H1 (cell line): ENCODE measurements around the gene DVL1. TPM values are rescaled to one million over a fixed set of nuclear protein-coding genes. Genes with fewer than 3 reads are reported as not detected.

Experiments used
- CTCF ChIA-PET: fragments of 300-600 bp; sonication (Branson Sonifier 250); formaldehyde crosslinking; loops from one replicate; lab custom pipeline; 2021; ENCODE audit not compliant: partially characterized antibody; lab: Charles Lee
- POLR2A ChIA-PET: fragments of 300-600 bp; sonication (Branson Sonifier 250); formaldehyde crosslinking; loops from one replicate; lab custom pipeline; 2021; ENCODE audit warnings: inconsistent platforms; ENCODE audit not compliant: partially characterized antibody; lab: Charles Lee
- DNase-seq, 2 experiments: peaks; one replicate each; pipeline versions ENCODE4 v3.0.0 to v3.0.0-alpha.2; 2010 to 2022; ENCODE audit warnings: low spot score in 2 of 2, low read depth in 1 of 2, mixed read lengths in 1 of 2
- FAIRE-seq: peaks from 2 replicates; lab custom pipeline; 2011; peaks lifted over from hg19 to GRCh38; lab: Jason Lieb, UNC
- H2AFZ ChIP-seq: 2 replicates; pipeline ENCODE4 v1.8.1; 2012; ENCODE audit warnings: low read length, inconsistent platforms
- H2AK5ac ChIP-seq: 2 replicates; pipeline ENCODE4 v1.6.1; 2013; ENCODE audit warnings: low read depth, low read length
- H2BK120ac ChIP-seq: replicated peaks from 2 replicates; pipeline ENCODE3; 2013; ENCODE audit warnings: low read depth, low read length, inconsistent platforms
- H2BK12ac ChIP-seq: 2 replicates; pipeline ENCODE4 v1.6.1; 2013; ENCODE audit warnings: low read depth, low read length
- H2BK15ac ChIP-seq: 2 replicates; pipeline ENCODE4 v1.6.1; 2013; ENCODE audit warnings: low read length
- H2BK20ac ChIP-seq: 2 replicates; pipeline ENCODE4 v1.6.1; 2013; ENCODE audit warnings: low read length
- H2BK5ac ChIP-seq: 2 replicates; pipeline ENCODE4 v1.6.1; 2013; ENCODE audit warnings: low read depth, low read length
- H3K14ac ChIP-seq: 2 replicates; pipeline ENCODE4 v1.6.1; 2013; ENCODE audit warnings: inconsistent platforms; ENCODE audit not compliant: insufficient read length
- H3K18ac ChIP-seq: 2 replicates; pipeline ENCODE4 v1.6.1; 2013; ENCODE audit warnings: low read length; ENCODE audit errors: extremely low read depth
- H3K23ac ChIP-seq: 2 replicates; pipeline ENCODE4 v1.6.1; 2013; ENCODE audit warnings: inconsistent platforms; ENCODE audit not compliant: insufficient read length
- H3K23me2 ChIP-seq: 2 replicates; pipeline ENCODE4 v1.6.1; 2013; ENCODE audit warnings: low read depth, low read length
- H3K27ac ChIP-seq: 2 replicates; pipeline ENCODE4 v1.6.1; 2011; ENCODE audit warnings: low read depth, low read length, inconsistent platforms
- H3K27me3 ChIP-seq, 4 experiments: replicated peaks in 1 of 4; 1 replicate in 1 of 4; 2 replicates in 3 of 4; pipeline versions ENCODE4 v1.6.1 to v1.8.1; 2011 to 2013; ENCODE audit warnings: low read length in 3 of 4, mild to moderate bottlenecking in 3 of 4, inconsistent platforms in 2 of 4, mixed read lengths in 2 of 4, moderate library complexity in 1 of 4; ENCODE audit not compliant: control insufficient read depth in 3 of 4, insufficient read depth in 3 of 4; ENCODE audit errors: extremely low read depth in 1 of 4
- H3K36me3 ChIP-seq, 4 experiments: 2 replicates each; pipeline versions ENCODE4 v1.6.1 to v1.8.1; 2011 to 2013; ENCODE audit warnings: mild to moderate bottlenecking in 4 of 4, low read length in 3 of 4, moderate library complexity in 2 of 4, control low read depth in 1 of 4, inconsistent platforms in 1 of 4; ENCODE audit not compliant: insufficient read depth in 4 of 4, control insufficient read depth in 2 of 4
- H3K4ac ChIP-seq: replicated peaks from 2 replicates; pipeline ENCODE3; 2013; ENCODE audit warnings: low read length, low read depth, mixed read lengths, inconsistent platforms; ENCODE audit not compliant: insufficient read length
- H3K4me1 ChIP-seq, 4 experiments: replicated peaks in 1 of 4; 1 replicate in 1 of 4; 2 replicates in 3 of 4; pipeline versions ENCODE4 v1.6.1 to v1.8.1; 2011 to 2013; ENCODE audit warnings: low read length in 3 of 4, inconsistent platforms in 2 of 4, mixed read lengths in 1 of 4; ENCODE audit not compliant: insufficient read depth in 4 of 4, control insufficient read depth in 3 of 4
- H3K4me2 ChIP-seq, 2 experiments: 2 replicates each; pipeline versions ENCODE4 v1.6.1 to v1.8.1; 2011 to 2013; ENCODE audit warnings: low read depth in 2 of 2, low read length in 2 of 2, control low read depth in 1 of 2, inconsistent platforms in 1 of 2, mild to moderate bottlenecking in 1 of 2; ENCODE audit not compliant: insufficient read depth in 1 of 2
- H3K4me3 ChIP-seq, 4 experiments: fragments of 200-600, 300-600 bp in 1 of 4; sonication (generic), shearing (Covaris generic), sonication (Bioruptor Twin) in 1 of 4; 2 replicates each; pipeline versions ENCODE4 v1.5.1 to v1.8.1; 2011 to 2016; ENCODE audit warnings: low read length in 4 of 4, low read depth in 3 of 4, control low read depth in 2 of 4, inconsistent platforms in 2 of 4, mild to moderate bottlenecking in 2 of 4, mixed read lengths in 1 of 4, moderate library complexity in 1 of 4; ENCODE audit not compliant: insufficient read depth in 2 of 4; ENCODE audit errors: extremely low read depth in 1 of 4
- H3K56ac ChIP-seq: replicated peaks from 2 replicates; pipeline ENCODE3; 2013; ENCODE audit warnings: low read depth, mild to moderate bottlenecking, mixed read lengths, low read length, inconsistent platforms; ENCODE audit not compliant: insufficient read length
- H3K79me1 ChIP-seq: 2 replicates; pipeline ENCODE4 v1.6.1; 2013; ENCODE audit warnings: low read depth, low read length, control low read depth
- H3K79me2 ChIP-seq, 2 experiments: 2 replicates each; pipeline versions ENCODE4 v1.6.1 to v1.8.1; 2012 to 2013; ENCODE audit warnings: low read length in 2 of 2, mild to moderate bottlenecking in 2 of 2, inconsistent platforms in 1 of 2; ENCODE audit not compliant: insufficient read depth in 2 of 2, control insufficient read depth in 1 of 2
- H3K9ac ChIP-seq, 4 experiments: replicated peaks in 1 of 4; 1 replicate in 1 of 4; 2 replicates in 3 of 4; pipeline versions ENCODE4 v1.6.1 to v1.8.1; 2011 to 2013; ENCODE audit warnings: low read depth in 3 of 4, low read length in 3 of 4, control low read depth in 2 of 4, mild to moderate bottlenecking in 2 of 4, moderate library complexity in 2 of 4, inconsistent platforms in 1 of 4; ENCODE audit errors: extremely low read depth in 1 of 4
- H3K9me3 ChIP-seq, 2 experiments: 2 replicates each; pipeline versions ENCODE4 v1.6.1 to v1.8.1; 2012 to 2013; ENCODE audit warnings: mild to moderate bottlenecking in 2 of 2, moderate library complexity in 2 of 2, control low read depth in 1 of 2, inconsistent platforms in 1 of 2, low read depth in 1 of 2, low read length in 1 of 2, mixed read lengths in 1 of 2; ENCODE audit not compliant: insufficient read depth in 2 of 2
- H4K20me1 ChIP-seq, 2 experiments: replicated peaks in 1 of 2; 2 replicates each; pipeline versions ENCODE3 to v1.8.1; 2011 to 2013; ENCODE audit warnings: inconsistent platforms in 2 of 2, low read length in 2 of 2, mild to moderate bottlenecking in 1 of 2; ENCODE audit not compliant: insufficient read depth in 2 of 2, control insufficient read depth in 1 of 2
- H4K5ac ChIP-seq: 2 replicates; pipeline ENCODE4 v1.6.1; 2013; ENCODE audit warnings: low read length, low read depth, mixed read lengths, inconsistent platforms; ENCODE audit not compliant: insufficient read length
- H4K8ac ChIP-seq: 2 replicates; pipeline ENCODE4 v1.8.0; 2013; ENCODE audit warnings: mild to moderate bottlenecking, moderate library complexity, low read length, inconsistent platforms; ENCODE audit not compliant: insufficient read depth; ENCODE audit errors: extremely low read depth
- H4K91ac ChIP-seq: replicated peaks from 2 replicates; pipeline ENCODE3; 2013; ENCODE audit warnings: low read length, mixed read lengths, inconsistent platforms; ENCODE audit not compliant: insufficient read length
- BACH1 ChIP-seq: IDR thresholded peaks from 2 replicates; pipeline ENCODE4 v1.6.1; 2012; ENCODE audit warnings: low read length, improper control_type of control experiment
- CHD1 ChIP-seq: IDR thresholded peaks from 2 replicates; pipeline ENCODE4 v1.6.1; 2012; ENCODE audit warnings: low read depth, low read length, improper control_type of control experiment
- NANOG ChIP-seq: IDR thresholded peaks from 2 replicates; pipeline ENCODE4 v1.6.1; 2011; ENCODE audit warnings: low read length, low read depth, mild to moderate bottlenecking, inconsistent platforms; ENCODE audit not compliant: insufficient read depth, poor library complexity, severe bottlenecking
- SIX5 ChIP-seq: IDR thresholded peaks from 2 replicates; pipeline ENCODE4 v1.6.1; 2011; ENCODE audit warnings: mild to moderate bottlenecking, low read depth, low read length
- YY1 ChIP-seq: IDR thresholded peaks from 2 replicates; pipeline ENCODE4 v1.6.1; 2011; ENCODE audit warnings: low read depth, mild to moderate bottlenecking, low read length
- whole genome bisulfite sequencing, 2 experiments: shearing (Covaris generic) in 1 of 2; methylation state at CpG; one replicate each; pipeline versions ENCODE4 v1.1.6 to v1.1.7; 2013 to 2015; ENCODE audit warnings: low lambda C conversion rate in 2 of 2, mixed read lengths in 2 of 2, inconsistent platforms in 1 of 2, low coverage in 1 of 2, missing lambda C conversion rate in 1 of 2; ENCODE audit not compliant: insufficient replicate concordance in 2 of 2, insufficient coverage in 1 of 2, insufficient read length in 1 of 2; ENCODE audit errors: extremely low coverage in 1 of 2, missing lambda C conversion rate in 1 of 2; 5-methylcytosine and 5-hydroxymethylcytosine counted together
- polyA plus RNA-seq, 7 experiments: library from polyadenylated mRNA; depleted of rRNA in 3 of 7; stranded (reverse) in 5 of 7; unstranded in 2 of 7; fragments of >200 nt in 5 of 7; fragments of 200-250 nt in 2 of 7; gene quantifications; 1 replicate in 5 of 7; 2 replicates in 1 of 7; 4 replicates in 1 of 7; pipeline versions ENCODE4 v1.2.1 to v1.2.3, GENCODE V29; 2011 to 2013; ENCODE audit warnings: missing spikeins in 2 of 7, mixed read lengths in 2 of 7
- total RNA-seq: library from RNA; stranded (reverse); fragmentation: NEBNext Ultra II Directional; extraction: Animal tissue kit (Norgen Biotek cat#: 25700); gene quantifications from 2 replicates; pipeline ENCODE4 v1.2.1, GENCODE V29; 2021
- TF ChIP-seq, protein P1 (sequence below): IDR thresholded peaks from 2 replicates; pipeline ENCODE4 v1.6.1; 2012; ENCODE audit warnings: inconsistent platforms

The DVL1 gene
- total and polyA plus RNA-seq, 2 of the 8 experiments (the other 6 are each of a cell fraction or from before 2014, with no cell fraction given), result 39.4 to 58.9 TPM

DNA sequence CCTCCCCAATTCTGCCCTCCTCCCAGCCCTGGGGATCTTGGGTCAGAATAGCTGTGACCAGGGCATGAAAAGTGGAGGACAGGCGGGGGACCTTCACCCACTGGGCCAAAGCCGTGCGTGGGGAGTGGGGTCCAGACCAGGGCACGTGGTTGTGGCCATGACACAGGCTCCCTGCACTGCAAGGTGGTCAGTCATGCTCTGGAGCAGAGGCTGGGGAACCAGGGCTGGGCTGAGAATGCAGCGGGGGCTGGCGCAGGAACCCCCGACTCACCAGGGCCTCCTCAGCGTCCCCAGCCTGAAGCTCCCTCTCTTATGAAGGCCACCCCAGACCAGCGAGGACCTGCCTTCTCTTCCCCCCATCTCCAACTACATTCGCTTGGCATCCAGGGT, 2.7 kb downstream of the DVL1 start:
- Histone ChIP-seq H3K27me3 (no peaks in the 10 kb centered on the region), H3K9ac (no peak overlapping the region), H2BK15ac (no peak overlapping the region), H4K8ac (peak overlapping the region; percentile 16; the same call in 1 of the 2 replicates), H4K20me1 (peaks cover 16 to 36% of the 10 kb centered on the region in 2 experiments), H2BK120ac (no peak overlapping the region), H3K14ac (no peak overlapping the region), H3K4me3 (no peak overlapping the region), H2BK5ac (no peak overlapping the region), H2BK20ac (no peak overlapping the region), H4K5ac (no peak overlapping the region), H3K4me1 (peaks cover 0 to 18% (median 11%) of the 10 kb centered on the region in 4 experiments; a peak in 5 of 7 replicates), H3K4ac (no peak overlapping the region), H3K27ac (no peak overlapping the region), H3K9me3 (no peaks in the 10 kb centered on the region), H3K79me2 (peaks cover 0 to 28% of the 10 kb centered on the region in 2 experiments; a peak in 3 of 4 replicates), H3K18ac (no peak overlapping the region), H3K23ac (no peak overlapping the region), H3K4me2 (no peak overlapping the region), H2AK5ac (no peak overlapping the region), H4K91ac (no peak overlapping the region), H3K23me2 (peaks cover 14% of the 10 kb centered on the region; the same call in 1 of the 2 replicates), H2BK12ac (no peak overlapping the region), H2AFZ (no peak overlapping the region), H3K36me3 (peaks cover 0 to 5% (median under 1%) of the 10 kb centered on the region in 4 experiments; a peak in 4 of 8 replicates), H3K56ac (no peak overlapping the region), H3K79me1 (peaks cover 18% of the 10 kb centered on the region)
- FAIRE-seq (no peak), DNase-seq (no peak)
- CTCF ChIA-PET, result interaction anchor here (0.9 to 4.4 kb wide), 6 partner anchors 9 to 157 kb away, joined by 3 to 34 read pairs (median 4); no protein-coding TSS in a partner anchor
- TF ChIP-seq NANOG (no peak), CHD1 (no peak), BACH1 (no peak), YY1 (no peak), SIX5 (no peak)
- TF ChIP-seq, protein P1, sequence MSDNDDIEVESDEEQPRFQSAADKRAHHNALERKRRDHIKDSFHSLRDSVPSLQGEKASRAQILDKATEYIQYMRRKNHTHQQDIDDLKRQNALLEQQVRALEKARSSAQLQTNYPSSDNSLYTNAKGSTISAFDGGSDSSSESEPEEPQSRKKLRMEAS, result no peak
- POLR2A ChIA-PET, result interaction anchor here (0.9 to 3.1 kb wide), 7 partner anchors 11 to 61 kb away, joined by 3 to 12 read pairs (median 4); partner anchors contain the start of genes AURKAIP1, CCNL2 and TAS1R3
- WGBS, 2 experiments, result 91% methylated on average over 10 of the region's 10 CpGs; no CpG with 5 or more reads in 1 of the 2 experiments
